Activated CD4-positive, alpha-beta T cell treated with anti-CD3 and anti-CD28 coated beads for 24 hours (primary cell): ENCODE data around the gene FUNDC2.

Experiments used
- DNase-seq, 2 donors: peaks; one replicate each; pipeline ENCODE4 v3.0.0-alpha.2; 2020; ENCODE audit warnings: low read depth in 2 of 2

The FUNDC2 gene

DNA sequence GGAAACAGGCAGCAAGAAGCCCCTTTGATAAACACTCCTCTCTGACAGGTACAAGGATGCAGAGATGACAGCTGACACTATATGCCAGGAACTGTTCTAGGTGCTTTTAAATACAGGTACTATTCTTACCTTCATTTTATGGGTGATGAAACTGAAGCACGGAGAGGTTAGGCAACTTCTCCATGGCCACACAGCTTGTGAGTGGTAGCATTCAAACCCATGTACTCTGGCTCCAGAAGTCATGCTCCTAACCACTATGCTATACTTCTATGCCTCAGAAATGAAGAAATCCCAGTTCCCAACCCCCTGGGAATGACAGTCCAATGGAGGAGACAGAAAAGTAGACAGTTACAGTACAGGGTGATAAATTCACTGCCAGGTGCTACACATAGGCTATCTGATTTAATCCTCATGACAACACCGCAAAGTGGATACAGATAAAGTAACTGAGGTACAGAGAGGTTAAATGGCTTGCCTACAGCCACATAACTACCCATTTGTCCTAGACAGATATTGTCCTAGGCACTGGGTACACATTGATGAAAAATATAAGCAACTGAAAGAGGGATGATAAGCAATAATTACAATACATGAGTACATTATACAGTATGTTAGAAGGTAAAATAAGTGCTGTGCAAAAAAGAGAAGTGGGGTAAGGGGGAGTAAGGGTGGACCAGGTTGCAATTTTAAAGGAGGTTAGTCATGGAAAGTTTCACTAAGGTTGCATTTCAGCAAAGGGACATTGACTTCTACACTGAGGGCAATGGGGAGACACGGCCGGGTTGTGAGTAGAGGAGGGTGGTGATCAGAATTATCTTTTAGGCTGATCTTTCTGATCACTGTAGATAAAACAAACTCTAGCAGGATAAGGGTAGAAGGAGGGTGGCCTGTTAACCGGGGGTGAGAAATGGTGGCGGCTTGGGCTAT, 2.5 kb upstream of the FUNDC2 start:
- no peak for DNase-seq

GRCh38 chrX:155026420-155026726, 271 bp upstream of the FUNDC2 start:
- DNase-seq = no peak

DNA sequence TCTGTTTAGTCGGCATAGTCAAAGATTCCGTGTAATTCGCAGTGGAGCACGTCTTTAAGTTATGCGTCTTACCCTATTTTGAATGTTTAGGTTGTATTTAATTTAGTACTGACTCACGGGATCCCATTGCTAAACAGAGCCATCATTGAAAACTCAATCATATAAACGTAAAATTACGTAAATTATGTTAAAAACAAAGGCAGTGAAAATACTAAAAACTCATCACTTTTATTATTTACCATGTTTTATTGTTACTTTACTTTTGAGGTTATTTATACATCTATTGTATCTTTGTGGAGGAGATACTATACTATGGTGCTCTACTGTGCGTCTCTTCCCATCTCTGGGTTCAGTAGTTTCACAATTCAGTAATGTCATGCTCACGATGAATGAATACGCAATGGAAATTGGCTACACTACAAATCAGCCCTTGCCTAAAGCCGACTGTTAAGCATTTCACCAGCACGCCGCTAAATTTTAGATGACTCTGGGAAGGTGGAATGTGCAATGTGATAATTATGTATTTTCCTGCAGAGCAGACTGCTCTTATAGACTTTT, 944 bp downstream of the FUNDC2 start:
- no peak for DNase-seq

GRCh38 chrX:155028129-155028528, 1.5 kb downstream of the FUNDC2 start:
- no peak for DNase-seq

GRCh38 chrX:155028877-155029291, 2.2 kb downstream of the FUNDC2 start:
- DNase-seq = no peak

DNA sequence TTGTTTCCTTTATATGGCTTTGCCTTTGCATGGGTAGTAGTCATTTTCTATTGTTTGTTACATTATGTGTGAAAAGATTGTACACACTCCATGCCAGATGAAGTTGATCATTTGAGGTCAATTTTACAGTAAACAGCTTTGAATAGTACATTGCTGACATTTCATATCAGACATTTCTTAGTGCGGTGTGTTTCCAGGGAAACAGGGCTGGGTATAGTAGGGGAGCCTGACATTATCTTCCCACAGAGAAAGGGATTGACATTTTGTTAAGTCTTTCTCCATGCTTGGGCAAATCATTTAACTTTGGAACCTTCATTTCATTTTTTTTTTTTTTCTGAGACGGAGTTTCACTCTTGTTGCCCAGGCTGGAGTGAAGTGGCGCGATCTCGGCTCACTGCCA, 5.0 kb downstream of the FUNDC2 start:
- no peak for DNase-seq

DNA sequence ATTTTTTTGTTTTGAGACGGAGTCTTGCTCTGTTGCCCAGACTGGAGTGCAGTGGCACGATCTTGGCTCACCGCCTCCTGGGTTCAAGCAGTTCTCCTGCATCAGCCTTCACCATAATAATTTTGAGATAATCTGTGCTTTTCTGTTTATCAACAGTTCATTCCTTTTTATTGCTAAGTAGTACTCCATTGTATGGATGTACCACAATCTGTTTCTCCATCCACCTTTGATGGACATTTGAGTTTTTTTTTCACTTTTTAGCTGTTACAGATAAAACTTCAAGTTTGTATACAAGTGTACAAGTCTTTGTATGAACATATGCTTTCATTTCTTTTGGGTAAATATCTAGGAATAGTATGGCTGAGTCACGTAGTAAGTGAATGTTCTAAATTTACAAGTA, 9.0 kb downstream of the FUNDC2 start:
- no peak for DNase-seq

GRCh38 chrX:155046129-155046810, 19.6 kb downstream of the FUNDC2 start:
- no peak for DNase-seq

DNA sequence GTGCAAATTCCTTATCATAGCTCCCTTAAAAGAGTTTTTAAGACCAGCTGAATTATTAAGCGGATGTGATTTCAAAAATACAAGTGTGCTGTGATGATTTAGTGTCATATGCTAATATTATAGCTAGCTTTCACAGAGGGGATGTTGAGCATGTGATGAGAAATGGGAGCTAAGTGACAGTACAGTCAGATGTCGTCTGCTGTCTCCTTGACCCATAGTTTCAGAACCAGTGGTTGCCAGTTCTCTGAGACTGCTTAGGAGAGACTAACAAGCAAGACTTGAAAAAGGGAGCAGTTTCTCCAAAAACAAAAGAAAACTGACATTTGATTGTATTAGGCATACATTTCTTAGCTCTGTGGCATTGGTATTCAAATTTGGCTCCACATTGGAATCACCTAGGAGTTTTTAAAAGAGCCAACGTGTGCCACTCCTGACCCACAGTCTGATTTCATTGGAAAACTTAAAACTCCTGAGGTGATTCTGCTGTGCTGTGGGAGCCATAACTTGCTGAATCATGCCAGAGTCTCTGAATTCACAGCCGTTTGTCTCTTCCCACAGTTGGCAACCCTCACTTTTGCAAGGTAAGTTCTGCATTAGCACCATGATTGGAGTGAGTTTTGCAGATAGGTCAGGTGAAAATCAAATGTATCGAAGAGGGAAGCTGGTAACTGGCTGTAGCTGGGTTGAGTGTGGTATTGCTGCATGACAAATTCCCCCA, 20.3 kb downstream of the FUNDC2 start:
- DNase-seq = no peak

- DNase-seq = peak in 1 of 2 donors; percentile 31
Measured at GRCh38 chrX:155048977-155049619, 22.5 kb downstream of the FUNDC2 start.

DNA sequence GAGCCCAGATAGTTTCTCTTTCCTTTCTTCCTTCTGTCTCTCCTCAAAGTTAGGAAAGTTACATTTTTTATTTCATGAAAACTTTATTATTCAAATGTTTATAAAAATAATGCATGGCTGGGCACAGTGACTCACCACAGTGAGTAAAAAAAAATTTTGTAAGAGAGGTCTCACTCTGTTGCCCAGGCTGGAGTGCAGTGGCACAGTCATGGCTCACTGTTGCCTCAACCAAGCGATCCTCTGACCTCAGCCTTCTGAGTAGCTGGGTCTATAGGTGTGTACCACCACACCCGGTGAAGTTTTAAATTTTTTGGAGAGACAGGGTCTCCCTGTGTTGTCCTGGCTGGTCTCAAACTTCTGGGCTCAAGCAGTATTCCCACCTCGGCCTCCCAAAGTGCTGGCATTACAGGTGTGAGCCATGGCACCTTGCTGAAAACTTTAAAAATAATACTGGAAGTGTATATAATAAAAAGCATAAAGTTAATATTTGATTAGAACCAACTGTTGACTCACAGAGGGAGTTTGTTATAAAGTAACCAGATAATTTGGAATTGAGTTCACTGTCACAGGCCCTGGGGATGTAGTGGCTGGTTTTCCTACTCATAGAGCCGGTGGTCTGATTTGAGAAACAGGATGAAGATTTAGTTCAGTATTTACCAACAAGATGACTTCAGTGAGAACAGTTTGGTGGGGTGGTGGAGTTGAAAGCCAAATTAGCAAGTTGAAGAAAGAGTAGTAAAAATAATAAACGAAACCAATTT, 26.3 kb downstream of the FUNDC2 start:
- DNase-seq = no peak

GRCh38 chrX:155053656-155054055, 27.0 kb downstream of the FUNDC2 start:
- no peak for DNase-seq

GRCh38 chrX:155054255-155054654, 27.6 kb downstream of the FUNDC2 start:
- no peak for DNase-seq

- no peak for DNase-seq
Measured at GRCh38 chrX:155055494-155055893, 28.9 kb downstream of the FUNDC2 start.

DNA sequence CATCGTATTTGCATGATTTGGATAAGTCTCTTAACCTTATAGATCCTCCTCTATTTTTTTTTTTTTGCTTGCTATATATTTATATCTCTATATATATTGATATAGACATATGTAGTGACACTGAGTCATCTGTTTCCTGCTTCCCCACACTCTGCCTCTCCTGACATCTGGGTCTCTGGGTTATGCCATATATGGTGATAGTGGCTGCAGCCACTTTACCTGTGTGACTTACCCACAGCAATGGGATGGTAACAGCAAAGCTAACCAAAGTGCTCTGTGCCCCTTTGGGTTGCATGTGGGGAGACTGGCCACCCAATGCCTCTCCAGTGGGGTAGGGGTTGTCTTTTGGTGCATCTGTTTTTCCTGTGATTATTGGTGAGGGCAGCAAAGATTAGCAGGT, 29.8 kb downstream of the FUNDC2 start:
- no peak for DNase-seq

DNA sequence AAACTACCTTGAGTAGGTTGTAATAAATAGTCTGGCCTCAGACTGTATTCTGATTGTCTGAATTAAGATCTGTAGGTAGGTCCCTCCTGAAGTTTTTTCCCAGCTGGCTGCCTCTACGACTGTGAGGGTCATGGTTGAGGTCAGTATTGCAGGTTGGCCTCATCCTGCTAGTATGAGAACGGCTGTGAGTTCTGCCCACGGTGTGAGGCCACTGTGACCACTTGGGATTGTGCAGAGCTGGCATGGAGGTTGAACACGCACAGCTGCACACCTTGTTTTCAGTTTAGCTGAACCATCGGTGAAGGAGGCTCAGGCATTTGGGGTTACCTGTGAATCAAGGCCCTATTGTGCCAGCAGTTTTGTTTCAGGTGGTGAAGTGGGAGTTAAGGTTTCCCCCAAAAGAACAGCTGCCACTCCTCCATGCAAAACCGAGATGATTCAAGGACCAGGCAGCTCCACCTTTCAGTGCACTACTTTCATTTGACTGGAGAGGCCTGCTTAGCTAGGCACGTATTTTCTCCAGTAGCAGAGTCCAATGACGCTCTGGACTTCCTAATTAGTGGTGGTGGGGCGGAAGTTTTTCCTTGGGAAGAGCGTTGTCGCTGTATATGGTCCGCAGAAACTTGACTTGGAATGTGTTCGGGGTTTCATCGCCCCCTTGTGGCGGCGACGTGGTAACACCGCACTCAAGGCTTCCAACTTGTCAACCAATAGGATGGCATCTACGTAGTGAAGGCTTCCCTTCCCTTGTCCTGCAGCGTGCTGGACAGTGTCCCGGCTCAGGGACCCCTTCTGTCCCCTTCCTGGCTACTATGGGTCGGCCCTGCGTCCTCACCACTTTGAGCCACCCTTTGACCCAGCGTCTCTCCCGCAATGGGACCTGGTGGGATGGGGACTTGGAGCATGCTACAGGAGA, 30.5 kb downstream of the FUNDC2 start:
- peak in 1 of 2 donors; percentile 26 for DNase-seq

DNA sequence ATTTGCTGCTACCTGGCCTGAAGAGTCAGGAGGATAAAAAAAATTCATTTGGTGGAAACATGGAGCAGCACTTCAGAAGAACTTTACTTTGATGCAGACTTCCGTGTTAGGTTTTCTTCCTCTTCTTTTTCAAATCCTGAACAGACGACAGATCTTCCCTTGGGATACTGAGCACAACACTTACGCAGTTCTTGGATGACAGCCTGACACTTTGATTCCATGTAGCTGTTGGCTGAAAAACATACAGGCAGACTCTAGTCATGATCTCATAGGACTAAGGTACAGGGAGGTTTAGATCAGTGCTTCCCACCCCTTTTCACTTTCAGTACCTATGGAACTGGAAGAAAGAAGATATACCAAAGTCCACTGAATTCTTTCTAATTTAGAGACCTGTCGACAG, 35.1 kb downstream of the FUNDC2 start:
- DNase-seq = no peak

DNA sequence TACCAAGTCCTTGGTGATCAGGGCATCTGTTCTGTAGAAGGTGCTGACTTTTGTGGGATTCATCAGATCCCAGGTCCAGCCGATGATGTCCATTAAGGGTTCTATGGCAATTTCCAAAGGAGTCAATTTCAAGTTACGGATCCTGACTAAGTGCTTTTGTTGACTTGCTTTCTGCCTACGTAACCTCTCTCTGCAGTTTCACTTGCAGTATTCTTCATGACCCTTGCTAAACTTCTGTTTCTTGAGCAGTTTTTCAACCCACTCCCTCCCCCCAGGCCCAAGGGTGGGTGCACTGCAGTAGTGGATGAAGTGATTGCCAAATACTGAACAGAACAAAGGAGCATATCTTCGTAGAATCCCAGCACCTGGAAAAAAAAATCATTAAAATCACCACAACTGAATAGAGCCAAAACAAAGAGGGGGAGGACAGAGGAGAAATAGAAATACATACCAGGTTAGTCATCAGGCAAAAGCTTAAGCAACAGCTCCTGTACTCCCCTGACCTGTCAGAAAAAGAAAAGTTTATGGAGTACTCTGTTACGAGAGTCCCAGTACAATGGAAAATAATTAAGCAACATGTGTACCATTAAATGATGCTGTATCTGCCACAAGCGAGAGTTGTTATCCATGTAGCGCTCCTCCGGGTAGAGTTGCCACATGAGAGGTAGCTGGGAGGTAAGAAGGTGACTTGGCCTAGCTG, 38.5 kb downstream of the FUNDC2 start:
- DNase-seq = no peak

GRCh38 chrX:155068165-155068564, 41.5 kb downstream of the FUNDC2 start:
- no peak for DNase-seq
